SKM-1 treated with dmso at 0.1 percent for 144 hours (cell line): Measurements from ENCODE around the gene ARHGAP8.

Experiments used
- DNase-seq: peaks from one replicate; lab custom pipeline; 2025; ENCODE audit not compliant: unreplicated experiment; lab: John Stamatoyannopoulos, UW

The ARHGAP8 gene

DNA sequence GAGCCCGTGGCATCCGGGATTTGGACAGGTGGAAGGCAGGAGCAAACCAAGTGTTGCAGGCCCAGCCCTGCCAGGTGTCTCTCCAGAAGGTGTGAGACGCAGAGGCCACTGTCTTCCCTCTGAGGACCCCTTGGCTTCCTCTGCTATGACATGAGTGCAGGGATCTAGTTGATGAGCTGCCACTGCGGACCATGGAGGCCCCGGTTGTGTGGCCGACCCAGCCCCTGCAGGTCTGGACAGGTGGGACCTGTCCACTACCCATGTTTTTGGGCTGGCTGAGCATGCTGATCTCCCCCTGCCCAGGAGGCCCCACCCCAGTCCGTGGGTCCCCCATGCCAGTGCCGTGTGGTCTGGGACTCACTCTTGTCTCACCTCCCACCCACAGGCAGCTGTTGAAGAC, 27.5 kb upstream of the ARHGAP8 start:
- no peak for DNase-seq

DNA sequence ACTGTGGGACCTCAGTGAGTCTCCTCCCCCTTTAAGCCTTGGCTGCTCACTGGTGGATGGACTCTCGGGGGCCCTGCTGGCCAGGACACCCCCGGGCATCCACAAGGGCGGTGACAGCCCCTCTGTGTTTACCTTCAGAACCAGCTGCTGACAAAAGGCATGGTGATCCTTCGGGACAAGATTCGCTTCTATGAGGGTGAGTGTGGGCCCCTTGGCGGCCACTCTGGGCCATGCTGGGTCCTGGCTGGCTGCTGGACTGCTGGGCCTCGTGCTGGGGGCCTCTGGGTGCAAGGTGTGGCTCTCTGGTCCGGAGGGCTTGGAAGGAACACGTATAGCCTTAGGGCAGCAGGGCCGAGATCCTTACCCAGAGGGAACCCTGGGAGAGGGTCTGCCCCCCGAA, 25.9 kb upstream of the ARHGAP8 start:
- no peak for DNase-seq

DNA sequence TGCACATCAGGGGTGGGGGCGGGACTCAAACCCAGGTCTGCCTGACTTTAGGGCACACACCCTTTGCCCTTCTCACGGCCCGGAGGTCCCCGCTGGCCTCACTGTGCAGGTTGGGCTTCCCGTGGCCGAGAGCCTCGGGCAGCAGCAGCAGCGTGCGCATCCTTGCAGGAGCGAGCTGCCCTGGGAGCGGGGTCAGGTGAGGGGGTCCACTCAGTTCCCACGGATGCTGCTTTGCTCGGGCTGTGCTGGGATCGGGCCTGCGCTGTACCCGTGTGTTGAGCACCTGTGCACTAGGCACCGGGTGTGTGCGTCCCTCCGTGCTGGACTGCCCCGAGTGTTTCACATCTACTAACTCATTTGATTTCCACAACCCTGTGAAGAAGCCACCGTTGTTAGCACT, 25.2 kb upstream of the ARHGAP8 start:
- DNase-seq = no peak

DNA sequence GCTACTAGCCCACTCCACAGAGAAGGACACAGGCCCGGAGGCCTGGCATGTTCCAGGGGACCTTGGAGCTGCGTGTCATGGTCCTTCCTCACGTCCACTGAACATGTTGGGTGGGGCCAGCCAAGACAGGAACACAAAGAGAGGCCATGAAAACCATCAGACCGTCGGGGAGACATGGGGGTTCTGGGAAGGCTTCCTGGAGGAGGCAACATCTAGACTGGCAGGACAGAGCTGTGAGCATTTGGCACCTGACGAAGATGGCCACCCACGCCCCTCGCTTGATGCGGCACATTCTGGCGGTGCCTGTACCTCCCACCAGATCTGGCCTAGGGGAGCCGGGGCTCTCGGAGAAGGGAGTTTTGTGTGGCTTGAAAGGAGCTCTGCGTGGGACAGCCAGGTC, 24.7 kb upstream of the ARHGAP8 start:
- DNase-seq = no peak

DNA sequence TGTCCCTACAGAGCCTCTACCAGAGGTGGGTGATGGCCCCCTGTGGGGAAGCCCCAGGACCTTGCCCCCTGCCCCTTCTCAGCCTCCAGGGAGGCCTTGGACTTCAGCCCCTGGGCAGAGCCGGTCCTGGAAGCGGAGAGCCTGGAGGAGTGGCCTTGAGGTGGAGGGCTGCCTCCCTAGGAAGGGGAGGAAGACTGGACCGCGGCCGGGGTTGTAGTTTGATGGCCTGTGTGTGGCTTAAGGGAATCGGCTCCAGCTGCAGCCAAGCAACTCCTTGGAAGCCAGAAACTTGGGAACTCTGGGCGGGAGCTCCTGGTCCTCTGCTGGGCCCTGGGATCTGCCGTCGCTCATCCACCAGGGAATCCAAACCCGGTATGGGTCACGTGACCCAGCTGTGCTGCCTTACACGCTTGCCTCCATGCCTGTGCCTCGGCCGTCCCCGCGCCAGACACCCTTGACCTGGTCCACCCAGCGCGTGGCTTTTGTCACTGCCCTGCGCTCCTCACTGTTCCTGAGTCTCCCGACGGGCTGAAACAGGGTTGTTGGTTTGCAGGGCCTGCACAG, 23.5 kb upstream of the ARHGAP8 start:
- no peak for DNase-seq

DNA sequence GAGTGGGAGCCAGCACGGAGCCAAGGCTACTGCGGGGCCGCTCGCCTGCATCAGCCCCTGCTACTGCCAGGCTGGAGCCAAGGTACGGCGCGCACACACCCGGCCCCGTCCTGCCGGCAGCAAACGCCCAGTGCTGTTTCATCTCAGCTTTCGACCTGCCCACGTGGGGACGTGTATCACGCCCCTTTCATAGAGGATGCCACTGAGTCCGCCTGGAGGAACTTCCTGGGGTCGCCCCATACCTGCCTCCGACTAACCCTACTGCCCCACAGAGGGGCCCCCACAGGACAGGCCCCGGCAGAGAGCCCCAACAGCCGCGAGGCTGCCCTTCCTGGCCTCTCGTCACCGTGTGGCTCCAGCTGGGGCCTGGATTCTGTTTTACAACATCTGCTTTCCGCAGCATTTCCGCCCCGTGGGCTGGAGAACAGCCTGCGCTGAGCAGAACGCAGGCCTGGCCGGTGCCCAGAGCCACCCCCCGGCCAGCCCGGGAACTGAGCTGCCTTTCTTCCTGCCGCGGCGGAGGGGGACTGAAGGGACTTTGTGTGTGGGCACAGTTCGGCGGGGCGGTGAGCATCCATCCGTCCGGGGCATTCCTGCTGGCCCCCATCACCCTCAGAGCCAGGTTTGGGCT, 22.9 kb upstream of the ARHGAP8 start:
- no peak for DNase-seq

DNA sequence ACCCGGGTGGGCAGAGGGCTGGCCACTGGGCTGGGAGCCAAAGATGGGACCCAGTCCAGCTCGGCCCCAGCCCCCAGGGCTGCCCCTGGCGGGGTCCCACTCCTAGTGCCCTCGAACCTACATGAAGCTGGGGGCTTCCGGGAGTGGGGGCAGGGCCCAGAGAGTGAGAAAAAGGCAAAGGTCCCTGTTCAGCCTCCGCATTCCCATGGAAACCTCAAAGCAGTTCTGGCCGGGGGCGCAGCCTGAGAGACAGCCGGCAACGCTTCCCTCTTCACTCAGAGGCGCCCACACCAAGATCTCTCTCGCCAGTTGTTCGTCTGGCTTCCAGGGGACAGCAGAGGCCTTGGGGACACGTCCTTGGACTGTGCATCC, 22.4 kb upstream of the ARHGAP8 start:
- no peak for DNase-seq

DNA sequence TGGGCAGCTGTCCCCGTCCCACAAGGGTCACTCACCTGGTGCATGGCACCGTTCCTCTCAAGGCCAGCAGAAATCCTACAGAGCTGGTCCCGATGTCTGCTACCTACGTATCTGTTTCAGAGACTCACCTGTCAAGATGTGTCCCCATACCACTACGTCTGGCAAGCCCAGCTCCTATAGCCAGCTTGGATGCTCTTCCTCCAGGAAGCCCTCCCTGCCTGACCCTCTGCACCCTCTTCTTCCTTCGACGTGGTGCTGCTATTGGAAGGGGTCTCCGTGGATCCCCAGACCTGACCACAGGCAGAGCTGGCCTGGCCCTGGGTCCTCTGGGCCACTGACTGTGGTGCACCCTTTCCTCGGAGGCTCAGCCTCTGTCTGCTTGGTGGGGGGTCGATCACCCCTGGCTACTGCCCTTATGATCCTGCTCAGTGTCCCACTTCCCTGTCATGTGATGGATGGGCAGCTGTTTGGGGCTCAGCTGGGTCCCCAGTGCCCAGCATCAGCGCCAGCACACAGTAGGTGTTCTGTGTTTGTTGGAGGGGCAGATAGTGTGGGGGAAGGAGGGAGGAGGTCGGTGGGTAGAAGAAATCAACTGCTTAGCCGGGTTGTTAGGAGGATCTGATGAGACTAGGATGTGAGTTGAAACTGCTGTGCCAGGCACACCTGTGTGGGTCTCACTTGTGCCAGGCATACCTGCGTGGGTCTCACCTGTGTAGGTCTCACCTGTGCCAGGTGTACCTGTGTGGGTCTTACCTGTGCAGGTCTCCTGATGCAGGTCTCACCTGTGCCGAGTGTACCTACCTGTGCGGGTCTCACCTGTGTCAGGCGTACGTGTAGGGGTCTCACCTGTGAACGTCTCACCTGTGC, 21.7 kb upstream of the ARHGAP8 start:
- no peak for DNase-seq

DNA sequence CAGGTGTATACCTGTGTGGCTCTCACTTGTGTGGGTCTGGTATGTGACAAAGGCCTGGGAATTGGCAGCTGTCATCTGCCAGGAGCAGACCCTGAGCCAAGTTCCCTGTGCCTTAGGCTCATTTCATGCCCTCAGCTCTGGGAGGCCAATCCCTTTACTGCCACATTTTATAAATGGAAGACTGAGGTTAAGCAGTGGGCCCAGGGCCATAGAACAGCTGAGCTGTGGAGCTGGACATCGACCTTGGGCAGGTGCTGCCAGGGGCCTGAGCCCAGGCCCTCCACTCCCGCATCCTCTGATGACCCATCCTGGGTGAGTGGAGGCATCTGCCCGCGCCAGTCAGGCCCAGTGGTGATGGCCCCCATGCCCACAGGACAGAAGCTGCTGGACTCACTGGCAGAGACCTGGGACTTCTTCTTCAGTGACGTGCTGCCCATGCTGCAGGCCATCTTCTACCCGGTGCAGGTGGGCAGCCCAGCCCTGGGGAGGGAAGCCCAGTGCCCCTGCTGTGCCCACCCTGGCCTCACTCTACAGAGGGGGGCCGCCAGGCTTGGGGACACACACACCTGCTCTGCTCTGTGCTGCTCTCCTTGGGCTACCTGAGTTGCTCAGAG, 20.9 kb upstream of the ARHGAP8 start:
- DNase-seq = no peak

DNA sequence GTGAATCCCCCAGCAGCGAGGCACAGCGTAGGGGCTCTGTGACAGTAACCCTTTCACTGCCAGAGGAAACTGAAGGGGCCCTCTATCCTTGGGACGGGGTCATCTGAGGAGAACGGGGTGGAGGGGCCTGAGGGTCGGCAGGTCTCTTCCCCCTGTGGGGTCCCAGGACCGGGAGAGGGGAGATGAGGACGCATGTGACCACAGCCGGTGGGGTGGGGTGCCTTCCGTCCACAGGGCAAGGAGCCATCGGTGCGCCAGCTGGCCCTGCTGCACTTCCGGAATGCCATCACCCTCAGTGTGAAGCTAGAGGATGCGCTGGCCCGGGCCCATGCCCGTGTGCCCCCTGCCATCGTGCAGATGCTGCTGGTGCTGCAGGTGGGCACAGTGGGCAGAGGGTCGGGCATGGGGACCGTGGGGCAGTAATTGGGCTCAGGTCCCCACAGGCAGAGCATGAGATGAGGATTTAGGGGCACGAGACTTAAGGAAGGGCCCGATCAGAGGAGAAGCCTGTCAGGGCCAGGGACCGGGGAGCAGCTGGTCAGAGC, 20.3 kb upstream of the ARHGAP8 start:
- DNase-seq = no peak

DNA sequence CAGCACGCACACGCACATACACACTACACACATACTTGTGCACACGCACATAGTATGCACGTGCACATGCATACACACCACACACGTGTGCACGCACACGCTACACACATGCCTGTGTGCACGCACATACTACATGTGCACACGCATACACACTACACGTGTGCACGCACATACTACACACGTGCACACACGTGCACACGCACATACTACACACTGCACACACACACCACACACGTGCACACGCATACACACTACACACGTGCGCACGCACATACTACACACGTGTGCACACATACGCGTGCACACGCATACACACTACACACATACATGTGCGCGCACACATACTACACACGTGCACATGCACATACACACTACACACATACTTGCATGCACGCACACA, 19.7 kb upstream of the ARHGAP8 start:
- no peak for DNase-seq

DNA sequence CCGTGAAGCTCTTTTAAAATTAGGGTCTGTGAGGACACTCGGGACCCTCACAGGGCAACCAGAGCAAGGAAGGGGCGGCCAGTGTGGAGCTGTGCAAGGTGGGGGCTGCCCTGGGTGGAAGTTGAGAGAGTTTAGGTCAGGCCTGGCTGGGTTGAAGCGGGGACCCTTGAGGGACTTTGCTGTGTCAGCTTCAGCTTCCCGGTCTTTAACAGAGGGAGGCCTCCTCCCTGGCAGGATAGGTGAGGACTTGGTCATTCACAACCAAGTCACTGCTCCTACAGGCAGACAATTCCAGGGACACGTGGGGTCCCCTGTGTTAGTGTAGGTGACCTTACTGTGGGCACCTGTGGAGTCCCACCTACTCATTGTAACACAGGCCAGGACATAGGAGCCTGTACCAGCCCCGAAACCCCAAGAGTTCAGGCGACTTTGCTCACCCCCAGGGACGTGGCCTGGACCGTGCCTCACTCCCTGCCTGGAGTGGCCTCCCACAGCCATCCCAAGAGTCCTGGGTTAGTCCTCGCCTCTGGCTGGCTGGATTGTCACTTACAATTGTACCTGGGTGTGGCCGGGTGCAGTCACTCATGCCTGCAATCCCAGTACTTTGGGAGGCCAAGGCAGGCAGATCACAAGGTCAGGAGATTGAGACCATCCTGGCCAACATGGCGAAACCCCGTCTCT, 18.8 kb upstream of the ARHGAP8 start:
- no peak for DNase-seq

DNA sequence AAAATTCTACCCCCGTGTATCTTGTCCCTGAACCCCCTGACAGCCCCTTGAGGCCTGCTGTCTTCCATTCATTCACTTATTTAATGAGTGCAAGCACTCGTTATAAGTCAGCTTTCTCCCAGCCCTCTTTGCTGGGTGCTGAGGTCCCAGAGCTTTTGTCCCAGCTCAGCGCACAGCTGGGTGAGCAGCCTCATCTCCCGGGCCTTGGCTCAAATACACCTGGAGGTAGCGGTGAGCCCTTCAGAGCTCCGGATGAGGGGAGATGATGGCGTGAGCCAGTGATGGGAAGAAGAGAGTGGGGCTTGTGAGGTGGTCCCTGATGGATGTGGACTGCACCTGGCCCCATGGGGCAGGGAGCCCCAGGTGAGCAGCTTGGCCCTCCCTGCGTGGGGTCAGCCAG, 18.1 kb upstream of the ARHGAP8 start:
- no peak for DNase-seq

DNA sequence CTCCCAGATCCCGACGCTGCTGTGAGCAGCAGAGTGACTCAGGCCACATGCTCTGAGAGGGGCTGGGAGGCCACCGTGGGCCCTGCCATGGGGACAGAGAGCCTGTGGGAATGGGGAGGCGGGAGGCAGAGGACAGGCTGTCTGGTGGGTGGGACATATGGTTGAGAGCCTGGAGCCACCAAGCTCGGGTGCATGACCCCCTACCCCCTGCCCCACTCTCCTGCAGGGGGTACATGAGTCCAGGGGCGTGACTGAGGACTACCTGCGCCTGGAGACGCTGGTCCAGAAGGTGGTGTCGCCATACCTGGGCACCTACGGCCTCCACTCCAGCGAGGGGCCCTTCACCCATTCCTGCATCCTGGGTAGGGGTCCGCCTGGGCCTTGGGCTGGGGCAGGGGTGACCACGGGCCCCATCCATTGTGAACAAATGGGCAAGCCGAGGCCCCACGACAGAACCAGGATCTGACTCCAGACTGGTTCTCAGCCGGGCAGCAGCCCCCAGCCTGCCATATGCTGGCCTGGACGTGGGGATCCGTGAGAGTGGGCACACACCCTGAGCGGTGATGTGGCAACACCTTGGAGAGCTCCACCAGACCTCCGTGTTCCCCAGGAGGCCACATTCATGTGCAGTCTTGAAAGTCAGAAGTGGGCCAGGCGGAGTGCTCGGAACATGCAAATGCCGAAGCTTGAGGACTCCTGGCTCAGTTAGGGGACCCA, 17.4 kb upstream of the ARHGAP8 start:
- DNase-seq = no peak

DNA sequence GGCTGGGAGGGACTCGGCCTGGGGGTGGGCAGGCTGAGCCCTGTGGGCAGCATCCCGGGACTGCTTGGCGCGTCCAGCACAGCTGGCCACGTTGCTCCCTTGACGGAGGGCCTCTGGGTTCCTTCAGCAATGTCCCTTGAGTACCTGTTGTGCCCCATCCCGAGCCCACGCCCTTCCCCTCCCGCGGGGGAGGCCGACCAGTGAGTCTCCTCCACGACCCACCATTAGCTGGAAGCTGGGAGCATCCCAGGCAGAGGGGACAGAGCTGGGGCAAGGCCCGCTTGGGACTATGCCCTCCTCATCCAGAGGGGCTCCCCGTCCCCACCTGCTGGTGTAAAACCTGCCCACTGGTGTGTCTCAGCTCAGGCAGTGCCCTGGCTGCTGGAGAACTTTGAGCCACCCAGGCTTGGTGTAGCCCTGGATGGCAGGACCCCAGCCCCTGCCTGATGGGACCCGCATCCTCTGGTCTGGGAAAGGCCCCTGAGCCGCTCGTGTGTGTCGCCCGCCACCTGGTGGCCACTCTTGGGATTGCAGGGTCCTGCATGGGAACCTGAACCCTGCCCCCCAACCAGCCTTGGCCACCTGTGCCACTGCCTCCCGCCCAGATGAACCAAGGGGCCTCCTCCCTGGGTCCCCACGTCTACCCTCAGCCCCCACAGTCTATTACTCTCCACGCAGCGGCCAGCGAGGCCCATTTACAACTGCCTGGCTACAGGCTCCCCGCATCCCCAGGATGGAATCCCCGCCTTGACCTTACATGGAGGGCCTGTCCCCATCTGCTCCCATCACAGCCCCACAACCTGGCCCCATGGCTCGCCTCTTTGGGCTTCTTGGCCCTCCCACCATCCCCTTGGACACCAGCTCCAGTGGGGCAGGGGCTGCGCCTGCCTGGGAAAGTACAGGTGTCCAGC, 16.6 kb upstream of the ARHGAP8 start:
- peak; percentile 47 for DNase-seq

DNA sequence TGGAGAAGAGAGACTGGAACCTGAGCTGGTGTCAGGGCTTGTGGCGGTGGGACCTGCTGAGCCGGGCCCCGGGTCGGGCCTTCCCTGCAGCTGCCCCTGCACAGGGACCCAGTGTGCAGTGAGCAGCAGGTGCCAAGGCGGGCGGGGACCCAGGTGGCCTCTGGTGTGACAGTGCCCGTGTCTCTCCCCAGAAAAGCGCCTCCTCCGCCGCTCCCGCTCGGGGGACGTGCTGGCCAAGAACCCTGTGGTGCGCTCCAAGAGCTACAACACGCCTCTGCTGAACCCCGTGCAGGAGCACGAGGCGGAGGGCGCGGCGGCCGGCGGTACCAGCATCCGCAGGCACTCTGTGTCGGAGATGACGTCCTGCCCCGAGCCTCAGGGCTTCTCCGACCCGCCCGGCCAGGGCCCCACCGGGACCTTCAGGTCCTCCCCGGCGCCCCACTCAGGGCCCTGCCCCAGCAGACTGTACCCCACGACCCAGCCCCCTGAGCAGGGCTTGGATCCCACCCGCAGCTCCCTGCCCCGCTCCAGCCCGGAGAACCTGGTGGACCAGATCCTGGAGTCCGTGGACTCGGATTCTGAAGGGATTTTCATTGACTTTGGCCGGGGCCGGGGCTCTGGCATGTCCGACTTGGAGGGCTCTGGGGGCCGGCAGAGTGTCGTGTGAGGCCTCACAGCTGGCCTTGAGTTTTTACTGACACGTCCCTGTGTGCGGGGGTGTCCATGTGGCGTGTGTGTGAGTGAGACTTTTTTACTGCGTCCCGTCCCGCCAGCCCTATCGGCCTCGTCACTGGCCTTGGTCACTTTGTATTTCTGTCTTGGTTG, 15.6 kb upstream of the ARHGAP8 start:
- no peak for DNase-seq

DNA sequence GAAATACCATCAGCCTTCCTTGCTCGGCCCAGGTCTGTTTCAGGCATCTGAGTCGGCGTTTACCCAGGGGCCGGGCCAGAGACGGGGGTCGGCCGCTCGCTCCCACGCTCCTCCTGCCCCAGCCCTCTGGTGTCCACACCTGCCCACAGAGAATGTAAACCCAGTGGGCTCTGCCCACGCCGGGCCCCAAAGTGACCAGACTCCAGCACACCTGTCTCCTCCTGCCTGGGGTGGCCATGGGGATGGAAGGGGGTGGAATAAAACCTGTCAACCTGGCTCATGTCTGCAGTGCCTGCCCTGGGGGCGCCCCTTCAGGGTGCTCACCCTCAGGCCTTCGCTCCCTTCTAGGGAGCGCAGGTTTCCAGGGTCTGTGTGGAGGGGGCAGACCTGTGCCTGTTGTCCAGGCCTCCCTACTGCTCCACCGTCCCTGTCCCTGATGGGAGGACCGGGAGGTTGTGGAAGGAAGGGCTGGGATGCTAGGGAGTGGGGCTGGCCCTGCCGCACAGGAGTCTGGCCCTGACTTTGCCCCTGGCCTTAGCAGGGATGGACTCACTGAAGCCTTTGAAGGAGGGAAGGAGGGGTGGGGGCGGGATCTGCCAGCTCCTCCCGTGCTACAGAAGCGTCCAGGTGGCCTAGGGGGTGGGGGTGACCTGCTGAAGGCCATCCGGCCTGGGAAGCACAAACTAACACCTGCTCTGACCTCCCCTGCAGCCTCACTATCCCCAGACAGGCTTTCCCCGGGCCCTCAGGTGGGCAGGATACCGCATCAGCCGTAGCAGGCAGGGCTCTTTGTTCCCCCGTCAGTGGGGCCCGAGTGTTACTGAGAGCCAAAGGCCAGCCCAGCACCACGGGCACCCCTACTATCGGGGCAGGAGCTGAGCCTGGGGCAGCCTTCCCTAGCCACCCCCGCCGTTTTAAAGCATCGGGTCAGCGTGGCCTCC, 14.7 kb upstream of the ARHGAP8 start:
- no peak for DNase-seq

DNA sequence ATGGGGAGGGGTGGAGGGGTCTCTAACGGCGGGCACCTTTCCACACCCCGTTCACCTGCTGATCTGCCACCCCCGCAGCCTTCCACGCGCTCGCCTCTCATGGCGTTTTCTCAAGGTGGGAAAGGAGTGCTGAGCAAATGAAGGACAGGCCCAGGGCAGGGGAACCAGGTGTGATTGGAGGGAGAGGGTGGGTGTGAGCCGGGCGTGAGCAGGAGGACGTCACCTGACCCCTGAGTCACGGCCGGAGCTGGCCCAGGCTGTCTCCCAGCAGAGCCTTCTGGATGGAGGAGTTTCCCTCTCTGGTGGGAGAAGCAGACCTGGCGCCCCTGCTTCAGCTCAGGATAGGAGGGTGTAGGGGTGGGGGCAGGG, 14.0 kb upstream of the ARHGAP8 start:
- DNase-seq = no peak
